HUES6 (cell line): Measurements from ENCODE around the gene RNF32.
"Not testable (repeated sequence)": the region's sequence is repeated elsewhere in the genome, so short reads cannot be mapped to it uniquely, and the experiment has no call there.

ENCODE experiments used
- H3K27ac ChIP-seq: 2 replicates; pipeline ENCODE4 v1.7.0; 2013; ENCODE audit warnings: low read depth, mild to moderate bottlenecking, low read length, inconsistent platforms
- H3K27me3 ChIP-seq: 2 replicates; pipeline ENCODE4 v1.6.1; 2013; ENCODE audit warnings: low read length; ENCODE audit not compliant: control insufficient read depth, insufficient read depth
- H3K36me3 ChIP-seq: 2 replicates; pipeline ENCODE4 v1.6.1; 2013; ENCODE audit warnings: low read length; ENCODE audit not compliant: control insufficient read depth, insufficient read depth
- H3K4me1 ChIP-seq: 2 replicates; pipeline ENCODE4 v1.6.1; 2013; ENCODE audit warnings: low read length; ENCODE audit not compliant: control insufficient read depth, insufficient read depth
- H3K4me3 ChIP-seq: 2 replicates; pipeline ENCODE4 v1.5.1; 2013; ENCODE audit warnings: low read depth, low read length
- H3K9ac ChIP-seq: one replicate; pipeline ENCODE4 v1.6.1; 2013; ENCODE audit warnings: mild to moderate bottlenecking, low read length
- H3K9me3 ChIP-seq: 2 replicates; pipeline ENCODE4 v1.6.1; 2013; ENCODE audit warnings: low read depth, low read length; ENCODE audit not compliant: control insufficient read depth, insufficient read depth

RNF32 gene

DNA sequence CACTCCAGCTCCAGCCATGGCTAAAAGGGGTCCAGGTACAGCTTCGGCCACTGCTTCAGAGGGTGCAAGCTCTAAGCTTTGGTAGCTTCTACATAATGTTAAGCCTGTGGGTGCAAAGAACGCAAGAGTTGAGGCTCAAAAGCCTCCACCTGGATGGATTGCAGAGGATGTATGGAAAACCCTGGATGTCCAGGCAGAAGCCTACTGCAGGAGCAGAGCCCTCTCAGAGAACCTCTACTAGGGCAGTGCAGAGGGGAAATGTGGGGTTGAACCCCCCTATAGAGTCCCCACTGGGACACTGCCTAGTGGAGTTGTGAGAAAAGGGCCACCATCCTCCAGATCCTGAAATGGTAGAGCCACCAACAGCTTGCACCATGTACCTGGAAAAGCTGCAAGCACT is 10.7 kb upstream of the RNF32 start:
- Histone ChIP-seq H3K4me1 (no peaks in the 10 kb centered on the region; the same call in 1 of the 2 replicates), H3K9ac (no peak overlapping the region), H3K36me3 (no peaks in the 10 kb centered on the region), H3K27ac (no peak overlapping the region), H3K4me3 (no peak overlapping the region), H3K27me3 (no peaks in the 10 kb centered on the region), H3K9me3 (peaks cover 29% of the 10 kb centered on the region)

DNA sequence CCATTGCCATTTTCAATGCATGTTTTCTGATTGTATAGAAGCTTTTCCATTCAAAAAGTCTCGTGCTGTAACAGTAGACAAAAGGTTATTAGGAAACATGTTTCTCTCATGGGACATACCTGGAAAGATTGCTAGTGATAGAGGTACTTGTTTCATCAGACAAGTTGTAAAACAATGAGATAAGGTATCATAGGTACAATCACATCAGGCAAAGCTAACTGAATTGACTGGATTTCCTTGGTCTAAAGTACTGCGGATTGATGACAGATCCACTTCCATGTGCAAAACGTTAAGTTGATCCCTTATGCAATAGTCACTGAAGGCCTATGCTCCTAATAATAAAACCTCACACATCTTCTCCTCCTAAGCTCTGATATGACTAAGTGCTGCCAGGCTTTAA is 6.5 kb upstream of the RNF32 start:
- Histone ChIP-seq H3K9me3 (peaks cover 17% of the 10 kb centered on the region), H3K4me3 (no peak overlapping the region), H3K36me3 (no peaks in the 10 kb centered on the region), H3K4me1 (no peaks in the 10 kb centered on the region), H3K27ac (no peak overlapping the region), H3K27me3 (no peaks in the 10 kb centered on the region), H3K9ac (no peak overlapping the region)

DNA sequence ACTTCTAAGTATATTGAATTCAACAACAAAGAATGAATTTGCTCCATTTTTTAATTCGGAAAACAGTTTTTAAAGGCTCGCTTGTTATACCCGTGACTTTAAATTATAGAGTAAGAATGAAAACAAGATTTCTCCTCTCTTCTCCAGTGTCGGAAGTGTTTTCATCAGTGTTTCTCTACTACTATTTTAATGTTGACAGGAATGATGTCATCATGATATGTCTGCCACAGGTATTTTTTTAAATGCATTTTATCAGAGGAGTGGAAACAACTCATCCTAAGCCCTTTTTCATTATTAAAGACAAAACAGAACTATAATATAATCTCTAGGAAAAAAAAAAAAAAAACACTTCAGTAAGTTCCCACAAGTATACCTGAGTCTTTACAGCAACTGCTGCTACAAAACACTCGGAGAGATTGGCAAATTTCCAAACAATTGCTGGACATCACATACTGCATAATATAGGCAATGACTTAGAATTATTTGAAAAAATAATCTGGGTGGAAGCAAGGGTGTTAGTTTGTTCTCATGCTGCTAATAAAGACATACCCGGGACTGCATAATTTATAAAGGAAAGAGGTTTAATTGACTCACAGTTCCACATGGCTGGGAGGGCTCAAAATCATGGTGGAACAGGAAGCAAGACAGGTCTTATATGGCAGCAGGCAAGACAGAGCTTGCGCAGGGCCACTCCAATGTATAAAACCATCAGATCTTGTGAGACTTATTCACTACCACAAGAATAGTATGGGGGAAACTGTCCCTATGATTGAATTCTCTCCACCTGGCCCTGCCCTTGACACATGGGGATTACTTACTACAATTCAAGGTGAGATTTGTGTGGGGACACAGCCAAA is 4.8 kb upstream of the RNF32 start:
- Histone ChIP-seq H3K27ac (no peak overlapping the region), H3K9ac (no peak overlapping the region), H3K4me3 (no peak overlapping the region), H3K4me1 (no peaks in the 10 kb centered on the region), H3K36me3 (no peaks in the 10 kb centered on the region), H3K9me3 (peaks cover 9% of the 10 kb centered on the region; the same call in 1 of the 2 replicates), H3K27me3 (peaks cover 6% of the 10 kb centered on the region; the same call in 1 of the 2 replicates)

DNA sequence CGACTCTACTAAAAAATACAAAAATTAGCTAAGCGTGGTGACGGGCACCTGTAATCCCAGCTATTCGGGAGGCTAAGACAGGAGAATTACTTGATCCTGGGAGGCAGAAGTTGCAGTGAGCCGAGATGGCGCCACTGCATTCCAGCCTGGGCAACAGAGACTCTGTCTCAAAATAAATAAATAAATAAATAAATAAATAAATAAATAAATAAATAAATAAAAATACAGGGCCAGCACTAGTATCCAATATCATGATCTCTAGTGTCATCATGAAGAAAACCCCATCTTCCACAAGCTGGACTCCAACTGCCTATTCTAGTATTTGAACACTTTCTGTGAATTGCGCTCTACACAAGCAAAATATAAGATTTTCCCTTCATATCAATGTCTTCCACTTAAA is 3.5 kb upstream of the RNF32 start:
- peaks cover 15% of the 10 kb centered on the region for H3K27me3 ChIP-seq
- not testable (repeated sequence) for H3K27ac ChIP-seq, H3K9ac ChIP-seq, H3K36me3 ChIP-seq, H3K9me3 ChIP-seq, H3K4me3 ChIP-seq, H3K4me1 ChIP-seq

DNA sequence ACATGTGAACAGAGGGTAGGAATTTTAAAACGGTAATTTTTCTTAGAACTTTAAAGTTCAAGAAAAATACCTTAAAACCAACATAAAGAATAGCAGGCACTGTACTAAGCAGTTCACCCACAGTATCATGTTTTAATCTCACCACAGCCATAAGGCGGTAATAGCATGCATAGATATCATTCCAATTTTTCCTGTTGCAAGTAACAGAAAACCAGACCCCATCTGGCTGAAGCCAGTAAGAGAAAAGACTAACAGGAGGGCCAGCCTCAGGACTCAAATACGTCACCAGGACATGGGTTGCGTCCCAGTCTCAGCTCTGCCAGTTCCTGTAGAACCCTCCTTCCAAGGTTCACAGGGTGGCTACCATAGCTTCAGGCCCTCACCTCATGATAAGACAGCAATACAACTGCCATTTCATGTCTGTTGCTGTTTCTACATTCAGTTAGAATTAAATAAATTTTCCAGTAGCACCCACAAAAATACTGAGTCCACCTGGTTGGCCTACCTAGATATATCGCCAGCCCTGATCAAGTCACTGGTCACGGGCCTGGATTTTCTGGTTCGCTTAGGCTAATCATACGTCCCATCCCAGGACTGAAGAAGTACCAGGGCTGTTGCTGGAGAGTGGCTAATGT is 2.0 kb upstream of the RNF32 start:
- 0 out of 2 replicates have a peak, but pooled peaks cover 8% of the 10 kb centered on the region for H3K4me1 ChIP-seq
- H3K9ac ChIP-seq = no peak overlapping the region
- no peaks in the 10 kb centered on the region for H3K36me3 ChIP-seq
- H3K4me3 ChIP-seq = no peak overlapping the region
- peaks cover 15% of the 10 kb centered on the region for H3K27me3 ChIP-seq
- H3K9me3 ChIP-seq = peaks cover 9% of the 10 kb centered on the region; the same call in 1 of the 2 replicates
- H3K27ac ChIP-seq = no peak overlapping the region

DNA sequence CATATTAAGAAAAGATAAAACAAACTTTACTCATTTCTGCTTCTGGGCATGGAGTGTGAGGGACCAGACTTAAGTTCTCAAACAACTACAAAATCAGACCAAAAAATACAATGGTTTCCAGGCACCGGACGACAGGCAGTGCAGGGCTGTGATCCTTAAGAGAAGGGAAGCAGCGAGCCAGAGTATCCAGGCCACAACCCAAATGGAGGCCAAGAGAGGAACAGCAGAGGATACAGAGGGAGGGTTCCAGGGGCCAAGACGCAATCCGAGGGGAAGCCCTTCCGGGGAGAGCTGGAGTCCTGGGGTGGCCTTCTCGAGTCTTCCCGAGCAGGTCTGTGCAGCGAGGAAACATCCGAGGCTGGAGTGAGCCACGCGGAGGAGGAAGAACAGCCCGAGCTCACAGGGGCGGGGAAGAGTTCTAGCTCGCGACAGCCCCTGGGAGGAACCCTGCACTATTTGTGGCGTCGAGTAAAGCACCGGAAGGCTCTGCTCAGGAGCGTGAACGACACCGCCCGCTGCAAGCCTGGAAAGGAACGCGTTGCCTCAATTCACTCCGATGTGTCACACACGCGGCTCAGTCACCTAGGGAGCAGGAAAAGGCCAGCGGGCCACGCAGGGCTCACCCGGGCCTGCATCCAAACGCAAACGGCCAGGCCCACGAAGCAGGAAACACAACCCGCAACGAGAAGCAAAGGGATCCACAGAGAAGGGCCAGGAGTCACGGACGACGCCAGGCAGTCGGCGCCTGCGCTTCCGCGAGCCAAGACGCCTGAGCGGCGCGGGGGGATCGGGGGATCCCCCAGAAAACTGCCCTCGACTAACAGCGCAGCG is 933 bp upstream of the RNF32 start:
- Histone ChIP-seq H3K27ac (no peak overlapping the region), H3K4me3 (peak overlapping the region; percentile 86), H3K9me3 (peaks cover 9% of the 10 kb centered on the region; the same call in 1 of the 2 replicates), H3K36me3 (no peaks in the 10 kb centered on the region), H3K27me3 (peaks cover 15% of the 10 kb centered on the region), H3K9ac (peak overlapping the region; percentile 40), H3K4me1 (0 out of 2 replicates have a peak, but pooled peaks cover 8% of the 10 kb centered on the region)

DNA sequence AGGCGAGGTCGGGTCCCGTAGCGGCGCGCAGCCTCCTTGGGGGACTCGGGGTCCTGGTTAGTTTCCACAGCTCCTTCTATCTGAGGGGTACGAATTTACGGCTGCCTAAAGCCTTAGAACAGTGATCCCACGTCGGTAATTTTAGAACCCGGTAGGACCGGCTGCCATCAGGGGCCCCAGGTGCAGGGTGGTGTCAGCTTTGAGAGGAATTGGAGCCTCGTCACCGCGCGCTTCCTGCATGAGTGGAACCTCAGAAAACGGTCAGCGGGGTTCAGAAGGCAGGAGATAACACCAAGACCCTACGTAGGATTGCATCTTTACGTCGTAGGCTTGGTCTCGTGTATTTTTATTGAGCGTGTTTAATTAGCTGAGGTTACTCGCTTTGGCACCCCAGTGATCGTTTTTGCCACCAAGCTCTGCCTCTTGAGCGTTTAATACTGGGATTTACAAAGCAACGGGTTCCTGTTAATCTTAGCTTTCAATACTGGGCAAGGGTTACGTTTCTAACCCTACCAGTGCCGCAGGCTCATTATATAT is 443 bp downstream of the RNF32 start:
- Histone ChIP-seq H3K4me3 (peak overlapping the region; percentile 86), H3K27me3 (peaks cover 15% of the 10 kb centered on the region), H3K4me1 (0 out of 2 replicates have a peak, but pooled peaks cover 8% of the 10 kb centered on the region), H3K9ac (peak overlapping the region; percentile 76), H3K27ac (peak overlapping the region; percentile 58; the same call in 1 of the 2 replicates), H3K36me3 (no peaks in the 10 kb centered on the region), H3K9me3 (peaks cover 9% of the 10 kb centered on the region; the same call in 1 of the 2 replicates)

DNA sequence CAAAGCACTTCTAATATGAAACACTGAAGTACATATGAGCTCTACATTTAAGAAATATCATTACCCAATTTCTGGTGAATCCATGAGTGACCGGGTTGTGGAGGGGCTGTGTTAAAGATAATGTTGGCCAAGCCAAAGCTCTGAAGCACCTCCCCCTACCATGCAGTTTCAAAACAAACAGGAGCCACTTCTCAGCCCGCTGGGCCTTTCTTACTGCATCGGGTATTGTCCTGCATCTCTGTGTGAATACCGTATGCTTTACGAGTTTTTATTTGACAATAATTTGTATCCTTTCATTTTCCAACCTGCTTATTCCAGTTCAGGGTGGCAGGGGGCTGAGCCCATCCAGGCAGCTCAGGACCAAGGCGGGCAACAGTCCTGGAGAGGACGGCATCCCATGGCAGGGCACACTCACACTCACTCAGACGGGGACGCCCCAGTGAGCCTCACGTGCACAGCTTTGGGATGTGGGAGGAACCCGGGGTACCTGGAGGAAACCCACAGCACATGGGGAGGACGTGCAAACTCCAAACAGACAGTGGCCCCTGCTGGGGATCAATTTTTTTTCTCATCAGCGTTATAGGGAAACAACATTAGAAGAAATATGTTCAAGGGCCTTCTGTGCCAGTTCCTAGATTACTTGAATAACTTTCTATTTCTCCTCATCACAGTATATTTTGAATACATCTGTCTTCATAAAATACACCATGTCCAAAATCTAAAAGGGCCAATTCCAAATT is 1.9 kb downstream of the RNF32 start:
- 0 out of 2 replicates have a peak, but pooled peaks cover 8% of the 10 kb centered on the region for H3K4me1 ChIP-seq
- no peak overlapping the region for H3K4me3 ChIP-seq
- H3K9me3 ChIP-seq = peaks cover 9% of the 10 kb centered on the region; the same call in 1 of the 2 replicates
- no peaks in the 10 kb centered on the region for H3K36me3 ChIP-seq
- H3K27ac ChIP-seq = no peak overlapping the region
- no peak overlapping the region for H3K9ac ChIP-seq
- peaks cover 15% of the 10 kb centered on the region for H3K27me3 ChIP-seq

DNA sequence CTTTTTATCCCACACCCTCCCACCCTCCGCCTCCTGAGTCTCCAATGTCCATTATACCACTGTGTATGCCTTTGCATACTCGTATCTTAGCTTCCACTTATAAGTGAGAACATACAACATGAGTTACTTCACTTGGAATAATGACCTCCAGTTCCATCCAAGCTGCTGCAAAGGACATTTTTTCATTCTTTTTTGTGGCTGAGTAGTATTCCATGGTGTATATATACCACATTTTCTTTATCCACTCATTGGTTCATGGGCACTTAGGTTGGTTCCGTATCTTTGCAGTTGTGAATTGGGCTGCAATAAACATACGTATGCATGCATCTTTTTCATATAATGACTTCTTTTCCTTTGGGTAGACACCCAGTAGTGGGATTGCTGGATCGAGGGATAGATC is 6.8 kb downstream of the RNF32 start:
- H3K4me1 ChIP-seq, H3K27me3 ChIP-seq, H3K9ac ChIP-seq, H3K27ac ChIP-seq, H3K4me3 ChIP-seq, H3K36me3 ChIP-seq: not testable (repeated sequence)
- H3K9me3 ChIP-seq = peaks cover 11% of the 10 kb centered on the region; the same call in 1 of the 2 replicates

DNA sequence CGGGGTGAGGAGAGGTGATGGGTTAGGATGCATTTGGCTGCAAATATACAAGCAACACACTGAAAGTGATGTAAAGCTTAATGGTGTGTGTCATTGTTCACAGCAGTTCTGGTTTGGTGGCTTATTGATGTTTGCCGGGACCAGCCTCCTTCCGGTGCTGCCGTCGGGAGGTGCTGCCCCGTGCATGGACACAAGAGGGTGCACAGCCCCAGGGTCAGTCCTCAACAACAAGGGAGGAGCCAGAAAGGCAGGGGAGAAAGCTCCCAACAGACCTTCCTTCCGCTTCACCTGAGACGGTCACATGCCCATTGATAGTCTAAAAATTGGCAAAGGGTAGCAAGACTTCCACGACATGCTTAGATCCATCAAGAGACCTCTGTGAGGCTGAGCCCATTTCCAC is 9.5 kb downstream of the RNF32 start:
- H3K36me3 ChIP-seq = no peaks in the 10 kb centered on the region
- peaks cover 11% of the 10 kb centered on the region; the same call in 1 of the 2 replicates for H3K9me3 ChIP-seq
- no peaks in the 10 kb centered on the region for H3K27me3 ChIP-seq
- H3K27ac ChIP-seq = no peak overlapping the region
- H3K9ac ChIP-seq = no peak overlapping the region
- 0 out of 2 replicates have a peak, but pooled peaks cover 4% of the 10 kb centered on the region for H3K4me1 ChIP-seq
- H3K4me3 ChIP-seq = no peak overlapping the region
